Fibroblast of skin of back (primary cell): ENCODE results near the gene CACNA2D4.
"Not testable (repeated sequence)": the region's sequence is repeated elsewhere in the genome, so short reads cannot be mapped to it uniquely, and the experiment has no call there.

Experiments
- DNase-seq: peaks from one replicate; pipeline ENCODE4 v3.0.0-alpha.2; 2013

CACNA2D4 gene

DNA sequence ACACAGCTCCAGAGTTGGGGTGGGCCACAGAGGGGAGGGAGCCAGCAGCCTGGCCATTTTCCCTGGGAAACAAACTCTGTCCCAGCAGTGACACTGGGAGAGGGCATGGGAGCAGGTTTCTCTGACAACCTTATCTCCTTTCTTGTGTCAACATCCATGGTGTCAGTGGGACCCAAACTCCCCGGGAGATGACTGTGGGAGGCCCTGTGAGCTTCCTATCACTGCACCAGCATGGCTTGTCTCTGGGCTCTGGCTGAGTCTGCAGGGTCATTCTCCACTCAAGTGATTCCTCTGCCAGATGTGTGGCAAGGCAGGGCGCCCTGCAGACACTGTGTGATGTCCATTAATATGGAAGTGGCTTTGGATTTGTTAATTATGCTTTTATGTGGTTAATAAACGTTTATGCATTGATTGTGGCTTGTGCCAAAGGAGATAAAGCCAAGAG lies 88.0 kb downstream of the CACNA2D4 start:
- DNase-seq = no peak

DNA sequence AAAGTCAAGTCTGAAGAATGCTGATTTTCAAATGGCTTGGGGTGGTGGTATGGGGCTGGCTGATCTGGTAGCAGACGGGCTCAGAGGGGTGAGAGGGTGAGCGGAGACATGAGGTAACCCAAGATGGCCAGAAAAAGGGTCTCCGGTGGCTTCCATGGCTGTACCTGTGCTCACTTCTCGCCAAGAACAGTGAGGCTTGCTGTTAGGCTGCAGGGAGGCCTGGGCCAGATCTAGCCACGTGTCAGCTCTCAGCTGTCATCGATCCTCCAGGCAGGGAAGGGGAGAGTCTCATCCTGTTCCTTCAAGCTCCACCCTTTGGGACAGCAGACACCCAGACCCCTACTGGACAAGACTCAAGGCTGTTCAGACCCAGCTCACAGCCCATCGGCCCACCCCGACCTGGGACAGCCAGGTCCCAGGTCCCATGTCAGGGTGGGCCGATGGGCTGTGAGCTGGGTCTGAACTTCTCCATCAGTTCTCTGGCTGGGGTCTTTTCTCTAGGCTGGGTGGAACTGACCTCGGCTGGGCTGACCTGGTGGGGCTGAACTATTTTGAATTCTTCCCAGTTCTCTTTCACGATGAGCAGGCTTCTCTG lies 89.0 kb downstream of the CACNA2D4 start:
- no peak for DNase-seq

DNA sequence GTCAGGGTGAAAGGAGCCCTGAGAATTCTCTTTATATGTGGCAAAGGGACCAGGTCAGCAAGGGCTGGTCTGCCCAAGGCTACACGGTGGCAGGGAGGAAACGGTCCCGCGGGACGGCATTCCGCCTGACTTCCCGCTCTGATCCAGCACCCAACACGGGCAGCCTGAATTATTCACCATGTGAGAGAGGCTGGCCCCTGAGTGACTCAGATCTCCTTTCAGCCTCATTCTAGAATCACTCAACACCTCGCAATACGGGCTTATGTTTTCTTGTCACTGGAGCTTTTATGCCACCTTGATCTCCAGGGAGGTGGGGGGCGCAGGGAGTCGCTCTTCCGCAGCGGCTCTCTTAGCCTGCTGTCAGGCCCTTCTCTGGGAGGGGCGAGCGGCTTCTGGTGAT lies 89.6 kb downstream of the CACNA2D4 start:
- no peak for DNase-seq

DNA sequence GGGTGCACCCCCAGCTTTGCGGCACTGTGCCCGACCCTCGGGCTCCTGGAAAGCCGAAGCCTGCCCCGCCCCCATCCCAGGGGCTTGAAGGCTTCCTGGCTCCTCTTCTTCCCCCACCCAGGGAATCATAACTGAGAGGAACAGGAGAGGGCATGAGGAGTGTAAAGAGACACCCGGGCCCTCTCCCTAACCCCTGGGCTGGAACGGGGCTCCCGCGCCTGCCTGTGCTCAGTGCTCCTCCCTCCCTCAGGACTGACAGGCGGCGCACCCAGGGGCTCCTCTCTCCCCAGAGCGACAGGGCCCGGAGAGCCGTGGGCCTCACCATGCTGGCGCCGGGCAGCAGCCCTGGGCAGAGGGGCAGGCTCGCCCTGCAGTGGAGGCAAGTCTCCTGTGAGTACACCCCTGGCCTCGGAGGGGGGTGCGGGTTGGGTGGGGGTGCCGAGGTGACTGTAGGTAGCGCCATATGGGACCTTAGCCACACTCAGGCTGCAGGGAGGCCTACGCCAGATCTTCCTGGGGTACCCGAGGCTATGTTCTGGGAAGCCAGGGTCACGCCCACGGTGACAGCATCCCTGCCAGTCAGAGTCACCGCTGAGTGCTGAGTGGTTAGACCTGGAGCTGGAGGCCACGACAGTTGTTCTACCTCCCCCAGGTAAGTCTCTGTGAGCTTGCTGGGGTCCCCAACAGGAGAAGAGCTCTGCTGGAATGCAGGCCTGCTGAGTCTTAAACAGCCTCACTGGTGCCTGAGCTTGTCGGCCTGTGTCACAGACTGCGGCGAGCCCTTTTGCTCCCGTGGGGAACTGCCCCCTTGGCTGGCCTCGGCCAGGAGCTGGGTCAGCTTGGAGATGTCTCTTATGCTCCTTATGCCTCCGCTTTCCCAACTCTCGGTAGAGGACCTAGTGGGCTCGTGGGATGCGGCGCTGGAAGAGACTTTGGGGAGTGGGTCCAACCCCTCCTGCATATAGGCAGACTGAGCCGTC lies 90.3 kb downstream of the CACNA2D4 start:
- no peak for DNase-seq

DNA sequence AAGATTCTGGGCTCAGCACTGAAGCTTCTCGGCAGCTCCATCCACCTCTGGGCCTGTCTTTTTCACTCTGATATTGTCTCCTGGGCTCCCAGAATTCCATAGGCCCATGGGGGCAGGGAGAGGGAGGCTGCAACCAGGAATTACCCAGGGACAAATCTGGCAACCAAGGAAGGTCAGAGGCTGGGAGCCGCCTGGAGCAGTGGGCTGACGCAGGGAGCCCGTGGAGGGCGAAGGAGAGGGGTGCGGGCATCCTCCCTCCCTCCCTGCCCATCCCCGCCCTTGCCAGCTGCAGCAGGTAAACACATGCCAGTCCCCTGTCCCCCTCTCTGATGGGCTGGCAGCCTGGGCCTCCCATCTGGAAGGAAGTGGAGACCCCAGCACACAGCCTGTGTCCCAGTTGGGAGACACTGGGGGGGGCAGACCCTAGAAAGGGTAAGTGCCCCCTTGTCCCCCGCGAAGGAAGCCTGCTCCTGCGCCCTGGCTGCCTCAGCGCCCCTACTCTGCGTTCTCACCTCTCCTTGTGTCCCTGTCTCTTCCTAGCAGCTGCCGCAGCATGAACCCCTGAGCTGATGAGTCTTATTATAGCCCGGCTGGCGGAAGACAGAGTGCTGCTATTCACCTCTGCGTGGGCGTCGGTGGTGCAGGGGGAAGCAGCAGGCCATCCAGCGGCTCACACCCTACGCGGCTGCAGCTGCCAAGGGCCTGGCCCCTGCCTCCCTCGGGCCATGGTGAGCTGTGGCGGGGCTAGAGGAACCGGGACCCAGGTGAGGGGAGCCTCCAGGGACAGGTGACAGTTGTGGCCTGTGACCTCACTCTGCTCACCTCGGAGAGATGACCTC lies 91.4 kb downstream of the CACNA2D4 start:
- no peak for DNase-seq

DNA sequence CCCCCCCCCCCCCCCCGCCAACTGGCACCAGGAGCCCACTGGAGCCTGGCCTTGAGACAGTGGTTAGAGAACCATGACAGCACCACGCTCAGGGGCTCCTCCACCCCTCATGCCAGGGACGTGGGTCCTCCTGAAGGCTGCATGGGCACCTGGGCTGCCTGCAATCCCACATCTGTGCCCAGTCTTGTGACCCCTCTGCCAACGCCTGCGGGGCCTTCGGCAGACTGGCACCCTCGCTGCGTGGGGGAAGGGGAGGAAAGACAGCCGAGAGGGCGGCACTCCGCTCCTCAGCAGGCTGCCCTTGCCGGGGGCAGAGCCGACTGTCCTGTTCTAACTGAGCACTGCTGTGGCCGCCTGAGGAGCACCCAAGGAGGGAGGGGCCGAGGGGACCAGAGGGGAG lies 92.1 kb downstream of the CACNA2D4 start:
- DNase-seq = no peak

DNA sequence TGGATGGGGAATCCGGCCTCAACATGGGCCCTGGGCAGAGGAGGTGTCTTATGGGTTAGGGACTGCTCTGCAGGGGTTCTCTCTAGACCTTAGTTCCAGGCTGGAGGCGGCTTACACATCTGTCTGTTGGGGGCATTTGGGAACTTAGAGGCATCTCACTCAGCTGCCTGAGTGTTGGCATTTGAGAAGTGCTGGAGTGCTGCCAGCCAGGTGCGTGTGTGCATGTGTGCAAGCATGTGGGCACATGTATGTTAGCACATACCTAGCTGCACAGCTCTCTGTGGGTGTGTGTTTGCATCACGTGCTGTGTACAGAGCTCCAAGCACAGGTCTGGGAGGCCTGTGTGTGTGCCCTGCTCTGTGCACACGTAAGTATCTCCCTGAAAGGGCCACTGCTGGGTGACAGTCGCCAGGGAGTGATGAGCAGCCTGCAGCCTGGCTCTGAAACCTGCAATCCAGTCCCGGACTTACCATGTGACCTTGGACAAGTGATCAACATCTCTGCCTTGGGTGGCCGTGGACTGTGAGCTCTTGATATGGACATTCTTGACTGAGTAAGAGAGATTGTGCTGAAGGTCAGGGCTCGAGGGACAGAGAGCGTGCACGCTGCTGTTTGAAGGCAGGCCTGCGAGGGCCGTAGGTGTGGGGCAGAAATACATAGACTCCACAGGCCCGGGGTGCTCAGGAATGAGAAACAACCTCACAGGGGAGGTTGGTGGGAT lies 92.9 kb downstream of the CACNA2D4 start:
- no peak for DNase-seq

DNA sequence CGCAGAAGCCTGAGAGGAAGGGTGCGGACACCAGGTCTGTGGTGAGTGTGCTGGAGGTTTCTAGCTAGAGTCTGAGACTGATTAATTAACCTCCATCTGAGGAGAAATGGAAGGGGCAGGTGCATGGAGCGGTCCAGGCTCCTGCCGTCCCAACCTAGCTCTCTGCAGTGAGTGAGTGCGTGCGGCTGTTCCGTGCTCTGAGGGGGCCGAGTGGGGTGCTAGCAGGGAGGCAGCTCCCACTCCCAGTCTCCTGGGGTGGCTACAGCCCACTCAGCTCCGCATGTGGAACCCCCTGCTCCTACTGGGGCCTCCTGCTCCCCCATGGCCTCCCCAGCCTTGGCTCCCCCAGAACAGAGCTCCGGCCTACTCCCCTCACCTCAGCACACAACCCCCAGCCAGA lies 95.2 kb downstream of the CACNA2D4 start:
- no peak for DNase-seq

DNA sequence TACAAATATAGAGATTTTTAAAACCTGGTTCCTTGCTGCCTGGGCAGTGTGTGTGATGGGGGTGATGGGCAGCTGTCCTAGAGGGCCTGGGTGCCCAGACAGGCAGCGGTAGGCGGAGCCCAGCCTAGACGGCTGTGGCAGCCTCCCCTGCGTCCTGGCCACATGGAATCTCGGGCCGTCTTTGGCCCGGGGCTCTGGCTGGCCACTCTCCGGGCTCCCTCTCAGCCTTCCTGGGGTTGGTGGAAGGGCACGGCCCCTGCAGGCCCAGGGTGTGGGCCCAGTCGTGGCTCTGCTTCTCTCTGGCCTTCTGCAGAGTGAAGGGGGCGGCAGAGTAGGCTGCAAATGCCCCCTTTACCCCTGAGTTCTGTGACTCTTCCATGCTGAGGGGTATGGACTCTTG lies 95.8 kb downstream of the CACNA2D4 start:
- no peak for DNase-seq

DNA sequence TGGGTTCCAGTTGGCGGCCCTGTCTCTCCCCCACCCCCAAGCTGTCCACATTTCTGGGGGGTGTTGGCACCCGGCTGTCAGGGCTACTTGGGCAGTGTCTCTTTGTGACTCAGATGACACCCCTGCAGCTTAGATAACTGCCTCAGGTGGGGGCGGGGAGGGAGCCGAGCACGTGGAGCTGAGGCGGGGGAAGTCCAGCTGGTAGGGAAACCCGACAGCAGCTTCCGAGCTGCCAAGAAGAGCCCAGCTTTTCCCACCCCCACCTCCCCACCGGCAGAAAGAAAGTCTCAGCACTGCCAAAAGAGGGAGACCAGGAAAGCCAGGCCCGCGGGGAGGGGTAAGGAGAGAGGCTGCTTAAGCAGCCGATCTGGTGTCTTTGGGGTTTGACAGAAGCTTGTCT lies 96.6 kb downstream of the CACNA2D4 start:
- DNase-seq = no peak

DNA sequence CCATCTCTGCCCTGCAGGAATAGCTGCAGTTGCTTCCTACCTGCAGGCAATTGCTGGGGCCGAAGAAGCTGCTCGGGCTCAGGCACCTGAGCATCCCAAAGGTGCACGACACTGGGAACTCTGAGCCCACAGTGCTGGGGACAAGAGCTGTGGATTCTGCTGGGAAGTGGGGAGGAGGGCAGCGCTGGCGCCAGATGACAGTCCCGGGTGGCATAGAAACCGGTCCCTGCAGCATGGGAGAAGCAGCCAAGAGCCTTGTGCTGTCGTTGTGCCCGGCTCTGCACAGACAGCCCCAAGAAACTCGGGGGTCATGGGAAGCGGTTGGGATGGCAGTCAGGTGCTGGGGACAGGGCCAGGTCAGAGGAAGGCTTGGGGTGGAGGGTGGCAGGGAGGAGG lies 97.6 kb downstream of the CACNA2D4 start:
- DNase-seq = no peak

DNA sequence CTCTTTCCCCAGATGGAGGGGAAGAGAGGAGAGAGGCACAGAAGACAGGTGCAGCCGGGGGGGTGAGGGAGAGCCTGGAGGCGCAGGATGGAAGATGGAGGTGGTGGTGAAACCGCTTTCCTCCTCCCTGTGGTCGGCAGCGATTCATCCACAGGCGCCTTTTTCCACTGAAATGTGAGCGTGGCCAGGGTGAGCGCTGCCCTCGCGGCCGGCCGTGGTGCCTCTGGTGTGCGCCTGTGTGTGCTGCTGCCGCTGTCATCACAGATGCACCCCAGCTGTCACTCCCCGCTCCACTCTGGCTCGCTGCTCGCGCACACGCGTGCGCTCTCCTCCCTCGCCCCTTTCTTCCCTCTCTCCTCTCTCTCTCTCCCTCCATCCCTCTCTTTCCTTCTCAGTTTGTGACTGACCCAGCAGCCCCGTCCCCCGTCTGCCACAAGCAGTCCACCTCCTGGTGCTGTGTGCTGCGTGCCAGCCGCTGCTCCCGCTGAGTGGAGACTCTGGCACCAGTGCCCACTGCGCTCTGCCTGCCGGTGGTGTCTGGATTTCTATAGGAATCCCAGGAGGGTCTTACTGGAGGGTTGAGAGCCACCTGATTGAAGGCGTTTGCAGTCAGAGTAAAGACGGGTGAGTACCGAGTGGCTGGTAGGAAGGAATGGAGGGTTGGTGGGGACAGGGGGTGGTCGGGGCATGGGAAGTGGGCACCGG lies 98.1 kb downstream of the CACNA2D4 start, which contains the start of gene LRTM2:
Gene LRTM2 (plus strand): TSS at position 375 of the 705 bp plus-strand sequence. CDS start 7,584 bp downstream, outside the sequence.
- no peak for DNase-seq

DNA sequence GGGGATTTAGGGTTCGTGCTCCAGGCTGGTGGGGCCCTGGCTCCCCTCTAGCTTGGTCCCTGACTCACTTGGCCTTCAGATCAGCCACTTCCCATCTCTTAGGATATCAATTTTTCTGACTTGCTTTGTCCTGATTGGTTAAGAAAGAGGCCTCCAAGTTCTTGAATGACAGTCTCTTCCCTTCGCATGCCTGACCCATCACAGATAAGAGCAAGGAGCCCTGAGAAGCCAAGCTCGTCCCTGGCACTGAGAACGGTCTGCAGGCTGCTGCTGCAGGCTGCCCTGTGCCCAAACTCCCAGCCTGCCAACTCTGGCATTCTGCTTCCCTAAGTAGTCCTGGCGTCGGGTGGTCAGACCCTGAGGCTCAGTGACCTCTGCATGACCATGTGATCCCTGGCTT lies 98.9 kb downstream of the CACNA2D4 start:
- no peak for DNase-seq

DNA sequence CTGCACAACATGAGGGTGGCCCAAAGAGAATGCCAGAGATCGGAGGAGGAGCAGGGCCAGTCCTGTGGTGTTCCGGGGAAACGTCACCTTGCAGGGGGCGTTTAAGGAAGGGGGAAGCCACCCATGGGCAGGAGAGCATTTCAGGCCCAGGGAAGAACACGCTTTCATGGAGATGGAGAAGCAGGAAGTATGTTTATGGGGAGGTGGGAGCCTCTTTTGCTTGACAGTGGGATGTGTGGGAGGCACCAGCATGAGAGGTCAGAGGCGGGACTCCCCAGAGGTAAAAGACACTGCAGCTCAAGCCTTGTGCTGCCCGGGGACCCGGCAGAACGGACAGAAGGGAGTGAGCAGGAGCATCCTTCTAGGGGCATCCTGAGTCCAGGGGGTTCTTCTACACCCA lies 99.4 kb downstream of the CACNA2D4 start:
- no peak for DNase-seq

DNA sequence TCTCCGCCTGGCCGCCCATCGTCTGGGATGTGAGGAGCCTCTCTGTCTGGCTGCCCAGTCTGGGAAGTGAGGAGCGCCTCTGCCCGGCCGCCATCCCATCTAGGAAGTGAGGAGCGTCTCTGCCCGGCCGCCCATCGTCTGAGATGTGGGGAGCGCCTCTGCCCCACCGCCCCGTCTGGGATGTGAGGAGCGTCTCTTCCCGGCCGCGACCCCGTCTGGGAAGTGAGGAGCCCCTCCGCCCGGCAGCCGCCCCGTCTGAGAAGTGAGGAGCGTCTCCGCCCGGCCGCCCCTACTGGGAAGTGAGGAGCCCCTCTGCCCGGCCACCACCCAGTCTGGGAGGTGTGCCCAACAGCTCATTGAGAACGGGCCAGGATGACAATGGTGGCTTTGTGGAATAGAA lies 100.5 kb downstream of the CACNA2D4 start:
- DNase-seq = not testable (repeated sequence)

DNA sequence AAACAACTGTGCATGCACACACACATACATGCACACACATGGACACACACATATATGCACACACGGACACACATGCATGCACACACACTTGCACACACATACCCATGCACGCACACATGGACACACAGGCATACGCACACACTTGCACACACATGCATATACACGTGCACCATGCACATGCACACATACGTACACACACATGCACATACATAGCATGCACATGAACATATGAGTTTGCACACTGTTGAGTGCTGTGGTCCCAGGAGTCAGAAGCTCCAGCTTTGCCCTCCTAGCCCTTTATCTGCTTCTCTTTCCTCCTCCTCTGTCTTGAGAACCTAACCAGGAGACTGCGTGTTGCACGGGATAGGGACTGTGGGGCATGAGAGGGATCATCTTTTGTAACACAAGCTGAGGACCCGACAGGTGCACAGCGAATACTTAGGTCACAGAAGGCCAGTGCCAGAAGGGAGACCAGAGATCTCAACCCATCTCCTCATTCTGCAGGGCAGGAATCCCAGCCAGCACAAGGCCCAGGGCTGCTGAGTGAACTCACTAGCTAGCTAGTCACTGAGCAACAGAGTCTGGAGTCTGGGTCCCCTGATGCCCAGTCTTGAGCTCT lies 101.6 kb downstream of the CACNA2D4 start:
- no peak for DNase-seq

DNA sequence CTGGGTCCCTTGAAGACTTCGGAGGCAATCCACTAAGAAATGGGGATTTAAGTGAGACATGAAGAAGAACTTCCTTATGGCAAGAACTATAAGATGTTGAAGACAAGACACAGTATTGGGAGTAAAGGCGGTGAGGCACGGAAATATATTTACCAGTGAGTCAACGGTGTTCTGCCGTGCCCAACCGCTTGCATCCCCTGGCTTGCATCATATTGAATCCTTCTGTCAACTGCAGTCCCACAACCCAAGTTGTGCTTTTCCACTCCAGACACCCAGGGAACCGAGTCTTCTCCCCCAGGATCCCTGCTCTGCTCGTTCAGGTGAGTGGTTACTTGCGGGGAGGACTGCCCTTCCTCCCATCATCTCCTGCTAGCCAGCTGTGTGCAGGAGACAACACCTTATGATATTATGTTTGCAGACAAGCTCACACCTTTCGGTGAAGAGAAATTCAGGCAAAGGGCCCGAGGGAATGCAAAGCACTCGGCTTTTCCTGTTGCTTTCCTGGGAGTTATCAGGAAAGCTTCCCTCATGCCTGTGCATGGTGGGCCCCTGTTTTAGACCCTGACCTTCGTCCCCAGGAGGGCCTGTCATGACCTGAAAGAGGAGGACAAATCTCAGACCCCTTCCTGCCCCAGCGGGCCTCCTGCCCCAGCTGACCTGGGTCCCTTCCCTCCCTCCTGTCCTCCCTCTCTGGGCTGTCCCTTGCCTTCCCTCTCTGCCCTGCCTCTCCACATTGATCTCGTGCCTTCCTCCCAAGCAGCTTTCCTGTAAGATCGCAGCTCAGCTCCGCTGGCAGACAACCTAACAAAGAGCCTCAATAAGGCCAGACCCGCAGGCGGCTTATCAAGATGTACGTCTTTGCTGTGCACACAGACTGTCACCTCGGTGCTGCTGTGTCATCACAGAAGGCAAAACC lies 102.4 kb downstream of the CACNA2D4 start:
- no peak for DNase-seq

DNA sequence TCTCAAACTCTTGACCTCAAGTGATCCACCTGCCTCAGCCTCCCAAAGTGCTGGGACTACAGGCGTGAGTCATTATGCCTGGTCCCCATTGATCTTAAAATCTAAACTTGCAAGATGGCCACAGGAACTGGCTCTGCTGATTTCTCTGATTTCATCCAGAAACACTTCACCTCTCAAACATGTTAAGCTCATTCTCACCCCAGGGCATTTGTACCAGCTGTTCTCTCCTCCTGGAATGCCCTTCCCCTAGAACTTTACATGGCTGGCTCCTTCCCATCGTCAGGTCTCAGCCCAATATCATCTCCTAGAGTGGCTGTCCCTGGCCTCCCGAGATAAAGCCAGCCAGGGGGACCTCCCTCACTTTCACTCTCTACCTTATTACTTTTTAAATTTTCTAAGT lies 103.3 kb downstream of the CACNA2D4 start:
- DNase-seq = no peak

DNA sequence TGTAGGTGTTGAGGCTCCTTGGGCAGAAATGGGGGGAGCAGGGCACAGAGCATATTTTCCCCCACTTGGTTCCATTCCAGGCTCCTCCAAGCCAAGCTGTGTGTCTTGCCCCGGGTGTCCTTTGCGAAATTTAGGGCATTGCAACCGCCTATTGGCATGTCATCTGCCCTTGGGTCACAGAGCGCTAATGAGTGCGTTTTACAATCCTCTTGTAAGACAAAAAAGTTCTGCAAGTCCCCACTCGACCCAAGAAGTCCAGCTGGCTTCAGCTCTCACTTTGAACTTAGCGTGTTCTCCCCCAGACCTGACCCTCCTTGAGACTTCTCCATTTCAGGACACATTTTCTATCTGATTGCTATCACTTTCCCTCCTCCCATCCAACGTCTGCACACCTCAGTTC lies 104.2 kb downstream of the CACNA2D4 start:
- no peak for DNase-seq
